SU-DHL-6 (cell line): ENCODE measurements around the gene ALAS2.

Experiments used
- EZH2phosphoT487 ChIP-seq: fragments of 200-600 bp; sonication (generic), shearing (Covaris generic); conservative IDR thresholded peaks from 2 replicates; pipeline ENCODE4 v1.6.1; 2018; ENCODE audit warnings: mild to moderate bottlenecking, antibody characterized with exemption, low read length, moderate library complexity, mixed read lengths
- TF ChIP-seq, protein P1 (sequence below): fragments of 200-600 bp; sonication (generic); IDR thresholded peaks from one replicate; pipeline ENCODE4 v1.5.1; 2017; ENCODE audit warnings: antibody characterized with exemption, mild to moderate bottlenecking, low read length, moderate library complexity; ENCODE audit not compliant: insufficient read depth, poor library complexity, severe bottlenecking

DNA sequence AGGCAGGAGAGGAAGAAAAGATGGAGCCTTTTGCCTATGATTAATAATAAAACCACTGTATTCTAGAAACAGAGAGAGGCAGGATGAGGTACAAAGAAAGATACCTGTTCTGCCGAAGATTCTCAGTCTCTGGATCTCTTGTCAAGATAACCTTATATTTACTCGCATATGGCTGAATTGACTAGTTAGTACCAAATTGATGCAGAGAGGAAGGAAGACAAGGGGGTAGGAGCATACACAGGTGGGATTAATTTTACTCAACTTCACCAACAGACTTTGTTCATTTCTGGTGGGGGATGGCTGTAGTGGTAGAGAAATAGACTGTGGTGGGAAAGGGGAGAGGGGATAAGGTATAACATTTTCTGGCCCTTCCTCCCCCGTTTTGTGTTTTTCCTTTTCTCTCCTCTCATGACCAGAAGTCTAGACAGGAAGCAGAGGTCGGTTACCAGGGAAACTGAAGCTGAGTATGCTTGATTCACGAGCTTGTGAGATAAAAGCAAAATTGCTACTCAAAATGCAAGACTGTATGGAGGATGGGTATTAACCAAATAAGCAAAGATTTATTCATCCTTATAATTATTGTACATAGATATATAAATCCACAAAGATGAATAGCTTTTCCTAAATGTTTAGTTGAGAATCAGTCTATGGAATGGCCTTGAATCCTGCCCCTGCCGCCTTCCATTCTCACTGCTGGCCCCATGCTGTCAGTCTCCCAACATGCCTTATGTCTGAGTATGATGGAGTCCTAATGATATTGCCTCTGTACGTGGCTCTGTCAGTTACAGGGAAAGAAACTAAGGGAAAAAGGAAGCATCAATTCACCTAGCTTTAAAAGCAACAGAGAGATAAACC, 26.3 kb upstream of the ALAS2 start:
- TF ChIP-seq, protein P1, sequence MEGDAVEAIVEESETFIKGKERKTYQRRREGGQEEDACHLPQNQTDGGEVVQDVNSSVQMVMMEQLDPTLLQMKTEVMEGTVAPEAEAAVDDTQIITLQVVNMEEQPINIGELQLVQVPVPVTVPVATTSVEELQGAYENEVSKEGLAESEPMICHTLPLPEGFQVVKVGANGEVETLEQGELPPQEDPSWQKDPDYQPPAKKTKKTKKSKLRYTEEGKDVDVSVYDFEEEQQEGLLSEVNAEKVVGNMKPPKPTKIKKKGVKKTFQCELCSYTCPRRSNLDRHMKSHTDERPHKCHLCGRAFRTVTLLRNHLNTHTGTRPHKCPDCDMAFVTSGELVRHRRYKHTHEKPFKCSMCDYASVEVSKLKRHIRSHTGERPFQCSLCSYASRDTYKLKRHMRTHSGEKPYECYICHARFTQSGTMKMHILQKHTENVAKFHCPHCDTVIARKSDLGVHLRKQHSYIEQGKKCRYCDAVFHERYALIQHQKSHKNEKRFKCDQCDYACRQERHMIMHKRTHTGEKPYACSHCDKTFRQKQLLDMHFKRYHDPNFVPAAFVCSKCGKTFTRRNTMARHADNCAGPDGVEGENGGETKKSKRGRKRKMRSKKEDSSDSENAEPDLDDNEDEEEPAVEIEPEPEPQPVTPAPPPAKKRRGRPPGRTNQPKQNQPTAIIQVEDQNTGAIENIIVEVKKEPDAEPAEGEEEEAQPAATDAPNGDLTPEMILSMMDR, result no peak
- TF ChIP-seq EZH2phosphoT487, result no peak
